ENCODE measurements around the gene STT3A. TPM values are rescaled to one million over a fixed set of nuclear protein-coding genes. Genes with fewer than 3 reads are reported as not detected.

Gene STT3A
- total and polyA plus RNA-seq, 2 of the 13 experiments (the other 11 are each of a cell fraction or from before 2014, with no cell fraction given), result 229 to 319 TPM

GRCh38 chr11:125551835-125552342, 40.8 kb upstream of the STT3A start (continued):
- no peak for TF ChIP-seq NCOA5 (CRISPR knock-in tag; IDR thresholded peaks at IDR 0.05)
- TF ChIP-seq HDAC2 (CRISPR knock-in tag; IDR thresholded peaks at IDR 0.05), result no peak
- no peak for TF ChIP-seq ZNF510 (CRISPR knock-in tag; IDR thresholded peaks at IDR 0.05; ENCODE audit: low read depth)
- no peak for TF ChIP-seq ZNF337 (CRISPR knock-in tag; IDR thresholded peaks at IDR 0.05; ENCODE audit: borderline replicate concordance, low read depth)

GRCh38 chr11:125552927-125553326, 39.7 kb upstream of the STT3A start:
- Histone ChIP-seq H3K4me1 (ENCODE audit: insufficient read depth, low read length) (peaks cover 7% of the 10 kb centered on the region; the same call in 1 of the 2 replicates), H3K27ac (ENCODE audit: extremely low read length, insufficient read depth, low read length) (no peak overlapping the region), H3K9ac (ENCODE audit: insufficient read depth, low read depth, low read length) (no peak overlapping the region), H4K20me1 (ENCODE audit: insufficient read depth, low read length) (no peaks in the 10 kb centered on the region), H3K27me3 (ENCODE audit: control insufficient read depth in 1 of 2, insufficient read depth in 2 of 2, low read length in 2 of 2) (no peaks in the 10 kb centered on the region; a peak in 1 of 5 replicates), H3K4me3 (replicated peaks in 1 of 3; ENCODE audit: insufficient read depth in 1 of 3, low read depth in 2 of 3, low read length in 3 of 3) (no peak overlapping the region), H3K79me2 (ENCODE audit: insufficient read depth, low read length) (no peaks in the 10 kb centered on the region), H2AFZ (ENCODE audit: low read length) (no peak overlapping the region), H3K4me2 (ENCODE audit: low read depth, low read length) (no peak overlapping the region), H3K9me3 (ENCODE audit: low read length) (no peaks in the 10 kb centered on the region), H3K36me3 (replicated peaks in 1 of 2; ENCODE audit: control insufficient read depth in 1 of 2, insufficient read depth in 2 of 2, low read length in 2 of 2) (no peaks in the 10 kb centered on the region)
- CTCF ChIA-PET (ENCODE audit: low intra/inter-chr PET ratio, low total read pairs), result interaction anchor here (1.5 kb wide), 1 partner anchor 318 kb away, joined by 4 read pairs; no protein-coding TSS in a partner anchor
- in situ Hi-C loops (cut with HindIII; ENCODE audit: extremely low pct_ligation_motif_present, low pct_unique_long_range_greater_than_20kb) (loop anchor here (10.0 kb wide), 1 partner anchor 322 kb away; no protein-coding TSS in a partner anchor), intact Hi-C loops (cut with micrococcal nuclease; ENCODE audit: unreplicated experiment) (no loop called here)
- ATAC-seq, result no peak
- FAIRE-seq, result no peak
- no TSS peak for BruUV-seq (replicated peaks)
- TF ChIP-seq TBL1XR1 (IDR thresholded peaks at IDR 0.05; ENCODE audit: borderline replicate concordance, low read length, partially characterized antibody), result no peak
- TF ChIP-seq TEAD2 (CRISPR knock-in tag; IDR thresholded peaks at IDR 0.05), result no peak
- no peak for TF ChIP-seq ZNF768 (CRISPR knock-in tag; IDR thresholded peaks at IDR 0.05)
- no peak for TF ChIP-seq ZFP62 (CRISPR knock-in tag; IDR thresholded peaks at IDR 0.05)
- TF ChIP-seq TOPORS (CRISPR knock-in tag; IDR thresholded peaks at IDR 0.05), result no peak
- no peak for TF ChIP-seq ZNF737 (CRISPR knock-in tag; IDR thresholded peaks at IDR 0.05; ENCODE audit: borderline replicate concordance)
- no peak for TF ChIP-seq KLF15 (CRISPR knock-in tag; IDR thresholded peaks at IDR 0.05; ENCODE audit: borderline replicate concordance)
- TF ChIP-seq SMARCE1 (IDR thresholded peaks at IDR 0.05; ENCODE audit: borderline replicate concordance), result no peak
- POLR2A ChIA-PET, result interaction anchor here (1.1 kb wide), 1 partner anchor 40 kb away, joined by 3 read pairs; the partner anchor contains the start of gene STT3A
- DNase-seq (ENCODE audit: low spot score), result no peak
- WGBS (ENCODE audit: low lambda C conversion rate), result 58% methylated on average over 2 of the region's 2 CpGs
